Endothelial cell of umbilical vein (primary cell): ENCODE results near the gene IFNL3. TPM values are rescaled to one million over a fixed set of nuclear protein-coding genes. Genes with fewer than 3 reads are reported as not detected.

Experiments
- BruUV-seq: library from RNA; stranded (reverse); fragments of 400-500 nt; replicated peaks from 2 replicates; lab custom pipeline; 2021; lab: Mats Ljungman, UMichigan
- CTCF ChIA-PET: fragments of 300-600, 350-600 bp; sonication (Branson Sonifier 250); formaldehyde crosslinking; loops from one replicate; lab custom pipeline; 2021; ENCODE audit warnings: antibody characterized with exemption, inconsistent platforms; lab: Charles Lee
- POLR2A ChIA-PET: fragments of 300-600, 350-600 bp; sonication (Branson Sonifier 250); formaldehyde crosslinking; loops from one replicate; lab custom pipeline; 2021; ENCODE audit warnings: antibody characterized with exemption, inconsistent platforms; lab: Charles Lee
- DNase-seq: peaks from one replicate; pipeline ENCODE4 v3.0.0-alpha.2; 2011; ENCODE audit warnings: low read depth, low spot score
- FAIRE-seq: peaks from 2 replicates; lab custom pipeline; 2011; peaks lifted over from hg19 to GRCh38; lab: Jason Lieb, UNC
- H2AFZ ChIP-seq: 2 replicates; pipeline ENCODE4 v1.6.0; 2012; ENCODE audit warnings: low read depth, low read length, control low read depth, inconsistent platforms
- H3K27ac ChIP-seq: 2 replicates; pipeline ENCODE4 v1.5.1; 2011; ENCODE audit warnings: low read depth, mild to moderate bottlenecking, control low read depth, low read length, moderate library complexity; ENCODE audit not compliant: insufficient read depth
- H3K27me3 ChIP-seq, 2 experiments: 2 replicates each; pipeline versions ENCODE4 v1.6.0 to v1.6.1; 2011; ENCODE audit warnings: low read length in 2 of 2, mixed read lengths in 1 of 2; ENCODE audit not compliant: control insufficient read depth in 2 of 2, insufficient read depth in 2 of 2
- H3K36me3 ChIP-seq, 2 experiments: 2 replicates in 1 of 2; 3 replicates in 1 of 2; pipeline ENCODE4 v1.5.1; 2011; ENCODE audit warnings: low read length in 2 of 2, mild to moderate bottlenecking in 1 of 2, moderate library complexity in 1 of 2; ENCODE audit not compliant: control insufficient read depth in 2 of 2, insufficient read depth in 2 of 2; ENCODE audit errors: extremely low read depth in 1 of 2
- H3K4me1 ChIP-seq: 3 replicates; pipeline ENCODE4 v1.5.1; 2011; ENCODE audit warnings: mild to moderate bottlenecking, low read length; ENCODE audit not compliant: control insufficient read depth, insufficient read depth; ENCODE audit errors: extremely low read depth
- H3K4me2 ChIP-seq: 2 replicates; pipeline ENCODE4 v1.6.1; 2011; ENCODE audit warnings: low read length, control low read depth, mixed read lengths; ENCODE audit not compliant: insufficient read depth
- H3K4me3 ChIP-seq, 3 experiments: fragments of 200-600 bp in 1 of 3; sonication (generic), shearing (Covaris generic) in 1 of 3; replicated peaks in 1 of 3; 2 replicates each; pipeline ENCODE4 v1.5.1; 2011 to 2016; ENCODE audit warnings: control low read depth in 3 of 3, low read length in 3 of 3, mild to moderate bottlenecking in 2 of 3, inconsistent platforms in 1 of 3, low read depth in 1 of 3, moderate library complexity in 1 of 3; ENCODE audit not compliant: insufficient read depth in 1 of 3
- H3K79me2 ChIP-seq: 2 replicates; pipeline ENCODE4 v1.6.0; 2012; ENCODE audit warnings: low read length, inconsistent platforms; ENCODE audit not compliant: control insufficient read depth, insufficient read depth
- H3K9ac ChIP-seq: replicated peaks from 2 replicates; pipeline ENCODE3; 2011; ENCODE audit warnings: low read length, control low read depth; ENCODE audit not compliant: insufficient read depth; ENCODE audit errors: extremely low read depth
- H3K9me1 ChIP-seq: replicated peaks from 3 replicates; pipeline ENCODE4 v1.6.0; 2011; ENCODE audit warnings: mild to moderate bottlenecking, low read length; ENCODE audit not compliant: control insufficient read depth, insufficient read depth; ENCODE audit errors: extremely low read depth
- H3K9me3 ChIP-seq: replicated peaks from 2 replicates; pipeline ENCODE4 v1.5.1; 2012; ENCODE audit warnings: low read length, inconsistent platforms; ENCODE audit not compliant: control insufficient read depth, insufficient read depth
- H4K20me1 ChIP-seq: replicated peaks from 2 replicates; pipeline ENCODE3; 2011; ENCODE audit warnings: mild to moderate bottlenecking, low read length; ENCODE audit not compliant: control insufficient read depth, insufficient read depth; ENCODE audit errors: extremely low read depth
- CTCF ChIP-seq, 2 donors: IDR thresholded peaks; 1 replicate in 1 of 2; 2 replicates in 1 of 2; pipeline ENCODE4 v1.5.1; 2011; ENCODE audit warnings: low read length in 2 of 2, mild to moderate bottlenecking in 2 of 2, moderate library complexity in 2 of 2, control low read depth in 1 of 2, inconsistent platforms in 1 of 2, low read depth in 1 of 2; ENCODE audit not compliant: insufficient read depth in 1 of 2; ENCODE audit errors: extremely low read depth in 1 of 2
- EZH2 ChIP-seq: IDR thresholded peaks from 2 replicates; pipeline ENCODE4 v1.6.1; 2012; ENCODE audit warnings: borderline replicate concordance, low read depth, mild to moderate bottlenecking, moderate library complexity, low read length, inconsistent platforms; ENCODE audit not compliant: severe bottlenecking
- FOS ChIP-seq: IDR thresholded peaks from 2 replicates; pipeline ENCODE4 v1.6.1; 2011; ENCODE audit warnings: mild to moderate bottlenecking, low read length, moderate library complexity, borderline replicate concordance; ENCODE audit not compliant: insufficient read depth
- GATA2 ChIP-seq: IDR thresholded peaks from 2 replicates; pipeline ENCODE4 v1.7.0; 2011; ENCODE audit warnings: low read depth, mild to moderate bottlenecking, moderate library complexity, mixed read lengths, low read length; ENCODE audit not compliant: insufficient read length, insufficient read depth
- JUN ChIP-seq: IDR thresholded peaks from 2 replicates; pipeline ENCODE4 v1.6.1; 2011; ENCODE audit warnings: borderline replicate concordance, low read depth; ENCODE audit not compliant: insufficient read length, insufficient read depth
- MAX ChIP-seq: IDR thresholded peaks from 2 replicates; pipeline ENCODE4 v1.6.1; 2011; ENCODE audit not compliant: insufficient read depth, insufficient read length
- MYC ChIP-seq: IDR thresholded peaks from one replicate; pipeline ENCODE4 v1.6.1; 2011; ENCODE audit warnings: mild to moderate bottlenecking, low read depth, low read length
- POLR2A ChIP-seq: IDR thresholded peaks from 2 replicates; pipeline ENCODE4 v1.6.1; 2012; ENCODE audit warnings: low read depth, mild to moderate bottlenecking, control low read depth, low read length
- POLR2AphosphoS5 ChIP-seq: IDR thresholded peaks from 2 replicates; pipeline ENCODE4 v1.6.1; 2012; ENCODE audit warnings: low read depth, mild to moderate bottlenecking, control low read depth, low read length, moderate library complexity; ENCODE audit not compliant: insufficient read depth
- dilution Hi-C: fragments of 300-500 bp; cut with MboI; formaldehyde crosslinking; loops from one replicate; pipeline ENCODE4 v1.15.0; 2019; ENCODE audit warnings: low sequenced_read_pairs; ENCODE audit not compliant: extremely low pct_ligation_motif_present
- intact Hi-C: fragments of 100-400 bp; cut with micrococcal nuclease; formaldehyde crosslinking; loops from one replicate; pipeline ENCODE4 v1.10.0; 2022
- polyA plus RNA-seq, 4 experiments: library from polyadenylated mRNA; depleted of rRNA in 3 of 4; stranded (reverse) in 3 of 4; unstranded in 1 of 4; fragments of >200 nt; gene quantifications; 2 replicates each; pipeline versions ENCODE4 v1.2.1 to v1.2.3, GENCODE V29; 2011 to 2012; ENCODE audit warnings: missing spikeins in 1 of 4
- total RNA-seq: library from RNA; stranded (reverse); gene quantifications from 2 replicates; pipeline ENCODE4 v1.2.3, GENCODE V29; 2021

The IFNL3 gene
- total and polyA plus RNA-seq, 2 donors (not counting 3 experiments of a cell fraction or from before 2014, with no cell fraction given), result not detected

GRCh38 chr19:39237200-39238184 is 7.3 kb downstream of the IFNL3 start:
- H3K9me1 ChIP-seq, result no peaks in the 10 kb centered on the region
- DNase-seq (no peak), FAIRE-seq (no peak)
- H3K27me3 ChIP-seq, result no peaks in the 10 kb centered on the region
- dilution Hi-C loops, result no loop called here
- H3K36me3 ChIP-seq, result no peaks in the 10 kb centered on the region
- ChIA-PET POLR2A (no interaction called here), CTCF (interaction anchor here (0.8 kb wide), 1 partner anchor 115 kb away, joined by 3 read pairs; no protein-coding TSS in a partner anchor)
- no peaks in the 10 kb centered on the region for H3K4me1 ChIP-seq
- BruUV-seq, result no TSS peak
- TF ChIP-seq JUN (no peak), MAX (no peak), EZH2 (no peak), POLR2AphosphoS5 (no peak), GATA2 (no peak), FOS (no peak), MYC (no peak), CTCF (IDR thresholded peaks at IDR 0.05; ENCODE audit: extremely low read depth in 1 of 2, insufficient read depth in 1 of 2, low read depth in 1 of 2, low read length in 2 of 2) (no peak), POLR2A (no peak)
- H3K4me2 ChIP-seq, result no peak overlapping the region
- no peak overlapping the region for H3K27ac ChIP-seq
- intact Hi-C loops, result no loop called here
- H4K20me1 ChIP-seq, result no peaks in the 10 kb centered on the region
- no peak overlapping the region for H2AFZ ChIP-seq
- no peaks in the 10 kb centered on the region for H3K9me3 ChIP-seq
- no peak overlapping the region for H3K4me3 ChIP-seq
- no peak overlapping the region for H3K9ac ChIP-seq
- H3K79me2 ChIP-seq, result no peaks in the 10 kb centered on the region
